NCI-H1105 (cell line): ENCODE data around the gene SUGP1.
"Not testable (repeated sequence)": the region's sequence is repeated elsewhere in the genome, so short reads cannot be mapped to it uniquely, and the experiment has no call there.

Experiments
- DNase-seq: peaks from one replicate; lab custom pipeline; 2025; lab: John Stamatoyannopoulos, UW

Gene SUGP1, protein sequence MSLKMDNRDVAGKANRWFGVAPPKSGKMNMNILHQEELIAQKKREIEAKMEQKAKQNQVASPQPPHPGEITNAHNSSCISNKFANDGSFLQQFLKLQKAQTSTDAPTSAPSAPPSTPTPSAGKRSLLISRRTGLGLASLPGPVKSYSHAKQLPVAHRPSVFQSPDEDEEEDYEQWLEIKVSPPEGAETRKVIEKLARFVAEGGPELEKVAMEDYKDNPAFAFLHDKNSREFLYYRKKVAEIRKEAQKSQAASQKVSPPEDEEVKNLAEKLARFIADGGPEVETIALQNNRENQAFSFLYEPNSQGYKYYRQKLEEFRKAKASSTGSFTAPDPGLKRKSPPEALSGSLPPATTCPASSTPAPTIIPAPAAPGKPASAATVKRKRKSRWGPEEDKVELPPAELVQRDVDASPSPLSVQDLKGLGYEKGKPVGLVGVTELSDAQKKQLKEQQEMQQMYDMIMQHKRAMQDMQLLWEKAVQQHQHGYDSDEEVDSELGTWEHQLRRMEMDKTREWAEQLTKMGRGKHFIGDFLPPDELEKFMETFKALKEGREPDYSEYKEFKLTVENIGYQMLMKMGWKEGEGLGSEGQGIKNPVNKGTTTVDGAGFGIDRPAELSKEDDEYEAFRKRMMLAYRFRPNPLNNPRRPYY

DNA sequence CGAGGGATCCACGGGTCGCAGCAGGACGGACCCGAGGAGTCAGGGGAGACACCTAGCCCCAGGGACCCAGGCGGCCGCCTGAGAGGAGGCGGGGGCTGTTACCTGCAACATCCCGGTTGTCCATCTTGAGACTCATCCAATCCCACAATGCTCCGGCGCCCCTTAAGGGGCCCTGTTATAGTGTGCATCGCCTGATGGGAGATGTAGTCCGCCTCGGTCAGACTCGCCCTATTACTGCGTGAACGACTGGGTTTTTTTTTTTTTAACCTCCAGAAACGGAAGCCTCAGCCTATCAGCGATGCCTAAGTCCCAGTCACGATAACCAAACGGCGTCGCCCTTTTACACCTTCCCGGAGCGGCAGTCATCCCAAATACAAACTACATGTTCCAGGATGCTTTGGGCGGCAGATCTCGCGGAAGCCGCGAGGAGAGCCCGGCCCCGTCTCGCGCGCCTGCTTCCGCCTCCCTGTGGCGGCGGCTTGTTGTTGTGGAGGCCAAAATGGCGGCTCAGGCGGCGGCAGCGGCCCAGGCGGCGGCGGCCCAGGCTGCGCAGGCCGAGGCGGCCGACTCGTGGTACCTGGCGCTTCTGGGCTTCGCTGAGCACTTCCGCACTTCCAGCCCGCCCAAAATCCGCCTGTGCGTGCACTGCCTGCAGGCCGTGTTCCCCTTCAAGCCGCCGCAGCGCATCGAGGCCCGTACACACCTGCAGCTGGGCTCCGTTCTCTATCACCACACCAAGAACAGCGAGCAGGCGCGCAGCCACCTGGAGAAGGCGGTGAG is at the start of gene SUGP1, which contains the start of gene MAU2:
Gene SUGP1 (minus strand): TSS at position 149 of the 780 bp plus-strand sequence. CDS start 13 bp downstream, at position 136.
Gene MAU2 (plus strand): TSS at position 469 of the 780 bp plus-strand sequence. CDS start 31 bp downstream, at position 500.
- peak; percentile 96 for DNase-seq

DNA sequence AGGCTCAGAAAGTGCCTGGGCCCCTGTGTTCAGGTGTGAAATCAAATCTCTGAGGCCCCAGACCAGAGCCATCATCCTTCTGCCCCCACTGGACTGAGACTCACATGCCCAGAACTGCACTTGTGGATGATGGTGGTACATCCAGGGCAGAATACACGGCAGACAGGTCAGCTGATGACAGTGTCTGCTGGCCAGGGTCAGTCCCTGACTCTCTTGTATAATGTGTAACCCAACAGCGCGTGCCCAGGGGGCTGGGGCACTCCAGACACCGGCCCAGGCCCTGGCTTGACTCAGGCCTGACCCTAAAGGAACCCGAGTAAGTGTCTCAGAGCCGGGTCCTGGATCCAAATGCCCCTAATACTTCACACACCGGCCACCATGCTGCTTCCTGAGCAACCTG is 47.8 kb upstream of the SUGP1 start:
- no peak for DNase-seq

DNA sequence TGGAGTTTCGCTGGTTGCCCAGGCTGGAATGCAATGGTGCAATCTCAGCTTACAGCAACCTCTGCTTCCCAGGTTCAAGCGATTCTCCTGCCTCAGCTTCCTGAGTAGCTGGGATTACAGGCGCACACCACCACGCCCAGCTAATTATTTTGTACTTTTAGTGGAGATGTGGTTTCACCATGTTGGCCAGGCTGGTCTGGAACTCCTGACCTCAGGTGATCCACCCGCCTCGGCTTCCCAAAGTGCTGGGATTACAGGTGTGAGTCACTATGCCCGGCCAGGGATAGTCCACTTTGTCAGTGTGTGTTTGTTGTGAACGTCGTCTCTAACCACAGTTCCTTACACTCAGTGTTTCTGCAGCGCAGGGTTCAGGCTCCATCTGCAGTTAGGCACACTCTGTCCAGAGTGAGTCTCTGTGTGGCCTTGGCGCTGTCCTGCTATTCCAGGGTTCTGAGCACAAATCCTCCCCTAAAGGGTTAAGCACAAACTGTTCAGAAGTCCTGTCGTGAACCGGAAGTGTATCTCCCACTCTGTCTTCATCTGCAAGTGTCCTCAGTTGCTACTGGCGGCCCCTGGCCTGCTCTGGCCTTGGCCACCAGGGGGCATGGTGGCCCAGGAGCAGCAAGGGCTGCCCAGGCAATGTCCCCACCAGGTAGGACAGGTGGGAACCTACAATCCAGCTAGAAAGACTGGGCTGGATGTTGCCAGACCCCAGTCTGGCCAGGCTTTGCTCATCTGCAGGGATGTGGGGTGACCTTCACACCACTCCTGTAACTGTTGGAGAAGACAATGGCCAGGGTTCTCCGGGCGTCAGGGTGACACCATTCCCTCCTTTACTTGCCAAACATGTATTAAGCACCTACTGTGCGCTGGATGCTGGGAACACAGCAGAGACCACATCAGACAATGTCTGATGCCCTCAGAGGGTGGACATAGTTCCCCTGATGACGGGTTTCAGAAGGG is 46.4 kb upstream of the SUGP1 start:
- DNase-seq, result peak; percentile 72

DNA sequence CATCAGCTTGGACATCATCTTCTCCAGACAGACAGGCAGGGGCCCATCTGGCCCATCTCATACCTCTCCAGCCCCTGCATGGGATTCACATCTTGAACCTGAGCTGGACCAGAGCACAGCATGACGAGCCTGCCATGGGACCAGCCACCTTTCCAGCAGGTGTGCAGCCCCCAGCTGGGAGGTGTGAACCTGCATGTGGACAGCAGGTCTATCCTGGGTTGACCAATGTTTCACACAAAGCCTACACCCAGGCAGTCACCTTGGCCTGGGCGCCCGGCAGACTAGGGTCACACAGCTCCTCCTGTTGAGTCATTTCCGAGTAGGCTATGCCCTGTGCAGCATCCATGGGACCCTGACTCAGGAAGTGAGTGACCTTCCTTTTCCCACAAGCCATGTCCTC is 41.8 kb upstream of the SUGP1 start:
- no peak for DNase-seq

DNA sequence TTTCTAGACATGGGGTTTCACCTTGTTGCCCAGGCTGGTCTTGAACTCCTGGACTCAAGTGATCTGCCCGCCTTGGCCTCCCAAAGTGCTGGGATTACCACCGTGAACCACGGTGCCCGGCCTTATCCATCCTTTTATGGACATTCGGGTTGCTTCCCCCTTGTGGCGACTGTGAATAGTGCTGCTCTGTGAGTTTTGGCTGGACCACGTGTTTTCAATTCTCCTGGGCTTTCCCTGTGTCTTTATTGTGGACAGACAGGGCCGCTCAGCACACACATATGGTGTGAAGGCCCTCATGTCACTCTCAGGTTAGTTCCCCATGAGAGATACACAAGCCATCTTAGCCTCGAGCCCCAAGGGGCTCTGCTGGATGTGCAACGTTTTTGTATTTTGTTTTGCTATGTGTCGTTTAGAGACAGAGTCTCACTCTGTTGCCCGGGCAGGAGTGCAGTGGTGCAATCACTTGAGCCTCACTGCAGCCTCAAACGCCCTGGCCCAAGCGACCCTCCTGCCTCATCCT is 40.8 kb upstream of the SUGP1 start:
- DNase-seq, result peak; percentile 74

DNA sequence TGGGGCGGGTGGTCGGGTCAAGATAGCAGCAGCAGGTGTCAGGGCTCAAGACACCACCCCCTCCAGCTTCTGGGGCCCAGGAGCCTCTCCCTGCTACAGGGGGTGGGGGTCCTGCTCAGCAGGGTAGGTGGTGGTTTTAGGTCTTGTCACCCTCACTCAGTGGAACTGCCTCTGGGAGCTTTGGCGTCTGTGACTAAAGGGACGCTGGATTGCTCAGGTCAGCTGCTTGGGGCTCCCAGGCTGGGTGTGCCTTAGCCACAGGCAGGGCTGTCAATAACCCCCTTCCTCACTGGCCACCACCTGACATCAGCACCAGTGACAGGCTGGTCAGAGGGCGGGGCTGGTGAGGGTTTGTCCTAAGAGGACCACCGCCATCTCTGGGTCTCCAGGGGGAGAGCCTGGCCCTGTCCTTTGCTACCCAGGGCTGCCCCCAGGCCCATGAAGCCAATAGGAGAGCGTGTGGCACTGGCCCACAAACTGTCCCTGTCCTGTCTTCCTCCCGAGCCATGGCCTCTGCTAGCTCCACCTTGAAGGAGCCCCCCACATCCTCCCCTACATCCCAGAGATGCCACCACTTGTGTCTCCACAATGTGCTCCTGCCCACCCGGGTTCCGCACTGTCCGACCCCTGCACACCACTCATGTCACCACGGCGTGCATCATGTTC is 36.7 kb upstream of the SUGP1 start:
- no peak for DNase-seq

DNA sequence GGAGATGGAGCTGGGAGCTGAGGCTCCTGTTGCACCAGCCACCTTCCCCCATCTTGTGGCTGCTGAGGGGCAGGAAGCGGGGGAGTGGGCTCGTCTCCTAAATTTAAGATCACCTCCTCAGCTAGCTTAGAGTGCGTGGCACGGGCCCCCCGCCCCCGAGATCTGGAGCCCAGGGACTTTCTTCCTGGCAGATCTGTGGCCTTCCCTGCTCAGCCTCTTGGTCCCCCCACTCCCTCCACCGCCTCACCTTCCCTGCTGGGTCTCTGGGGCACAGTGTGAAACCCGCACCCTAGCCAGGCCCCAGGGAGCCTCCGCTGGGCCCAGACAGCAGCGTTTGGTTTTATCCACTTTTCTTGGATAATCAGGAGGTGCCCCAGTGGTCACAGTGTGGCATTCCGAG is 36.2 kb upstream of the SUGP1 start:
- no peak for DNase-seq

DNA sequence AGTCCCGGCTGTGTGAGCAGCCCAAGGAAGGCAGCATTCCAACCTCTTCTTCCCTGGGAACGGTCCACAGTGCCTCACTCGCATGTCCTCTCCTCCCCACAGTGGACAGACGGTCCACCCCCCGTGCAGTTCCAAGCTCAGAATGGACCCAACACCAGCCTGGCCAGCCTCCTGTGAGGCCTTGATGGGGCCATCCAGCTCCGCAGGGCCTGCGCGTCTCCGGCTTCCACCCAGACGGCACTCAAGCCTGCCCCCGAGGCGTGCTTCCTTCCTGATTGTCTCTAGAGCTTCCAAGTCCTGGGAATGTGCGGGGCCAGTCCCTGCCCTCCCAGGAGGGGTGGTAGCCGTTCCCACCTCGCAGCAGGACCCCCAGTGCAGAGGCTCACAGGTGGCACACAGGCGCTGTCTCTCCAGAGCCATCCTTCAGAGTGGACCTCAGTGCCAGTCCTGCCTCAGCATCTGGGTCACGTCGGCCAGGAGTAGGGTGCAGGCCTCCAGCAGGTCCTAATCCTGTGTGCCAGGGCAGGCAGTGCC is 35.4 kb upstream of the SUGP1 start:
- no peak for DNase-seq

DNA sequence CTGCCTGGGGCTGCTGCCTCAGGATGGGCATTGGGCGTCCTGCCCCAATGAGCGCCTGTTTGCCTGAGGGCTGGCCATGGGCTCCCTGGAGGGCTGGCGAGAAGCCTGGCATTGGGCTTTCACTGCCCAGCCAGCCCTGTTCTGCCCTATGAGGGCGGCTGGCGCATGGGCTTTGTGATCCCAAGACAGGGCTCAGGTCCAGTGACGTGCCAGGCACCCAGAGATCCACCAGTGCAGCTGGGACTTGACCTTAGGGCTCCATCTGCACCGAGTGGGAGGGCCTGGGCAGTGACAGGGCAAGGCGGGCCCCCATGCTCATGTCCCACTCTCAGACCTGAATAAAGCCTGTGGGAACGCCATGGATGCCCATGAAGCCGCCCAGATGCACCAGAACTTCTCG is 34.6 kb upstream of the SUGP1 start:
- no peak for DNase-seq

DNA sequence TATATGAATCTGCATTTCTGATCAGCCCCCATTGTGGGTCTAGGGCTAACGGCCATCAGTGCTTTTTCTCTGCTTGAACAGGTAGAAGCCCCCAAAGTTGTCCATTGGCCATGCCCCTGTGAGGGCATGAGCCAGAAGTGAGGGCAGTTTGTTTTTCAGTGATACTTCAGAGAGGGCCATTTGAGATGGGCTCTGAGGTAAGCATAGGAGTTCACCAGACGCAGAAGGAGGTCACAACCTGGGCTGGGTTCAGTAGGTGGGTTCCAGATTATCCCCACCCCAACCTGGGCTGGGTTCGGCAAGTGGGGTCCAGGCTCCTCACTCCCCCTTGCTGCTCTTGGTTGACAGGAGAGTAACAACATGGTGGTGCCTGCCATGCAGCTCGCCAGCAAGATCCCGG is 33.7 kb upstream of the SUGP1 start:
- DNase-seq, result no peak

DNA sequence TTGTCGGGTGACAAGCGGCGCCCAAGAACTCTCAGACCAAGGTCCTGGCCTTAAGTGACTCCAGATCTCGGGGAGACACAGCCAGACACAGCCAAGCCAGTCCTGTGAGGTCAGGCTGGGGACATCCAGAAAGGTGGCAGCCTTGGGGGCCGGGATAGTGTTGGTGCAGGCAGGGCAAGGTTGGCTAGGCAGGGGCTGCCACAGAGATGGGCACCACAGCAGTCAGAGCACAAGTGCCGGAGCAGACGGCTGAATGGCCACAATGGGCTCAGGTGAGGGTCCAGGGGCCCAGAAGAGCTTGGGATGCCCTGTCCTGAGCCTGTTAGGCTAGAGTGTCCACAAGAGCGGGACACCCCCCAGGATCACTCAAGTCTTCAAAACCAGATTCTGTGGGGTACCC is 32.5 kb upstream of the SUGP1 start:
- DNase-seq, result no peak

DNA sequence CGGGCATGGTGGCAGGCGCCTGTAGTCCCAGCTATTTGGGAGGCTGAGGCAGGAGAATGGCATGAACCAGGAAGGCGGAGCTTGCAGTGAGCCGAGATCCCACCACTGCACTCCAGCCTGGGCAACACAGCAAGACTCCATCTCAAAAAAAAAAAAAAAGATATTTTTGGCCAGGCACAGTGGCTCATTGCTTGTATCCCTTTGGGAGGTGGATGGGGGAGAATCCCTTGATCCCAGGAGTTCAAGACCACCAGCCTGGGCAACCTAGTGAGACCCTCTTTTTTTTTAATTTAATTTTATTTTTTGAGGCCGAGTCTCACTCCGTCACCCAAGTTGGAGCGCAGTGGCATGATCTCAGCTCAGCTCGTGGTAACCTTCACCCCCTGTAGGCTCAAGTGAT is 30.4 kb upstream of the SUGP1 start:
- not testable (repeated sequence) for DNase-seq

DNA sequence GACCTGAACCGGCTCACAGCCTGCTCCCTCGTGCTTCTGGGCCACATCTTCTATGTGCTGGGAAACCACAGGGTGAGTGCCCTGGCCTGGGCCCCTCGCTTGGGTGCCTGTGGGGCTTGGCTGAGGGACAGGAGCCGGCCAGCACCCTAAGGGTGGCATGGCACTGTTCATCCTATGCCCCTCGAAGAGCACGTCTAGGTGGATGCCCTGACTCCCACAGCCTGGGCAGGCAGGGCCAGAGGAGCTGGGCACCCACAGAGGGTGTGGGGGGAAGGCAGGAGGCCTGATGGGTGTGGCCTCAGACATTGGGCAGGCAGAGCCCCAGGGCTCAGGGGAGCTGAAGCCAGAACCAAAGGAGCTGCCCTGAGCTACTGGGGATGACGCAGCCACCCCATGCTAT is 29.1 kb upstream of the SUGP1 start:
- DNase-seq, result no peak

DNA sequence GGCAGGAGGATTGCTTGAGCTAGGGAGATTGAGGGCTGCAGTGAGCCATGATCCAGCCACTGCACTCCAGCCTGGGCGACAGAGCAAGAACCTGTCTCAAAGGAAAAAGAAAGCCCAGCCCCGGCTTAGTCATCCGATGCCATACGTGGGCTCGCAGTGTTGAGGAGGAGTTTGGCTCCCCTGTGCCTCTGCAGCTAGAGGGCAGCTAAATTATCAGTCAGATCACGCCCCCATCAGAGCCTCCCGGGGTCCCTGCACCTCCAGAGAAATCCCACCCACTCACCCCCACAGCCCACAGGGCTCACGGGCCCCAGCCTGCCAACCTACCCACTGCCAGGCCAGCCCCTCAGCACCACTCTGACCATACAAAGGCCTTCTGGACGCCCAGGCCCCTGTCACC is 28.0 kb upstream of the SUGP1 start:
- no peak for DNase-seq

DNA sequence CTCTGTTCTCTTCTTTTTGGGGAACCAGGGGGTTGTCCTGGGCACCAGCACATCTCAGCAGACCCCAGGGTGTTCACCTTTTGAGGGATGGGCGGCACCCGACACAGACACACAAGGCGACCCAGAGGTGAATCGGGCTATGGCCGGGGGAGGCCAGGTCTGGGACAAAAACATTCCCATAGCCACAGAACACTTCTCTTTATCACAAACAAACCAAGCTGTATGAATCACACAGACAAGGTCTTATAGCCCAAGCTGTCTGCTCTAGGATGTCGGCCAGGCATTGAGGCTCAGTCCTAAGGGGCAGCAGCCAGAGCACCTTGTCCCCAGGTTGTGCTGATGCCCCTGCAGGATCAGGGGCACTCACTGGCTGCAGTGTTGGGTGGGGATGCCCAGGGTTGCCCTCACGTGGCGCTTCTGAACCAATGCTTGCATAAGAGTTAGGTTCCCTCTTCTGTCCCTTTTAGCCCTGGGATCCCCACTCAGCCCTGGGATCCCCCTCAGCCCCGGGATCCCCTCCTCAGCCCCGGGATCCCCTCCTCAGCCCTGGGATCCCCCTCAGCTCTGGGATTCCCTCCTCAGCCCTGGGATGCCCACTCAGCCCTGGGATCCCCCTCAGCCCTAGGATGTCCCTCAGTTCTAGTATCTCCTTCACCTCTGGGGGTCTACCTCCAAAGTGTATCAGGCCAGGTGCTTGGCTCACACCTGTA is 27.2 kb upstream of the SUGP1 start:
- DNase-seq, result no peak

DNA sequence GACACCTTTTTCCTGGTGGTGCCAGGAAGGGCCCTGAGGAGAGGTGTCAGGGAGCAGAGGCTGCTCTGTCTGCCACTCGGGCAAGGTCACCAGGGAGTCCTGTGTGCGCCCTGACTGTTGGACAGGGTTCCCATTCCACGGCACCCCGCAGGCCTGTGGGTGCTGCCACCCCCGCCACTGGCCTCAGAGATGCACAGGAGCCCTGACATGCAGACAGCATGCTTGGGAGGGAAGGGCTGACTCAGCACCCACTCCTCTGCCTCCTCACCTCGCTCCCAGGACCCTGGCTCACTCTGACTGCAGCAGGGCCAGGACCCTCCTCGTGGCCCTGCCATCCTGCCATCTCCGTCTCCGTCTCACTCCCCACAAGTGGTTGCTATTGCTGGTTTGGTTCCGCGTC is 25.7 kb upstream of the SUGP1 start:
- no peak for DNase-seq

DNA sequence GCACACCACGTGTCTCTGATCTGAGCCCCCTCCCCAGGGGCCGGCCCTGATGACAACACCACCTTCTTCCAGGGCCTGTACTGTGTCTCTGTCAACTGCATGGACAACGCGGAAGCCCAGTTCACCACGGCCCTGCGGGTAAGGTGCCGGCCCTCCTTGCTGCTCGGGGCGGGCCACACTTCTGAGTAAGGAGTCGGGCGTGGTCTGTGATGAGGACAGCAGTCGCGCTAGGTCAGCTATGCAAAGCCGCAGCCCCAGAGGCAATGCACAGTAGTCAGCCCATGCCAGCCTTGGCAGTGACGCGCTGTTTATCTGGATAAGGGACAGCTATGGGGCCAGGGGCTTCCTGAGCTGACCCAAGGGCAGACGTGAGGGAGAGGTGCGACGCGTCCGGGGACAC is 24.9 kb upstream of the SUGP1 start:
- no peak for DNase-seq

DNA sequence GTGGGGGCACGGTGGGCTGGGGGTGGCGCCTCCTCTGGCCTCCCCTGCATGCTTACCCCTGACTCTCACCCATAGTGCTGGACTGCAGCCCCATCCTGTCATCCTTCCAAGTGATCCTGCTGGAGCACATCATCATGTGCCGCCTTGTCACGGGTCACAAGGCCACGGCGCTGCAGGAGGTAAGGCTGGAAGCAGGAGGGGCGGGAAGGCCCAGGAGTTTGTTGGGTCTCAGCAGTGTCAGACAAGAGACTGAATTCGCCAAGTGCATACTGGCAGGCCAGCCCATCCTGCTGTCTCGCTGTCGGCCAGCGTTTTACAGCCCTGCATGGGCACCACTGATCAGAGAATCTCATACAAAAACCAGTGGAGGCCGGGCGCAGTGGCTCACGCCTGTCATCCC is 23.5 kb upstream of the SUGP1 start:
- DNase-seq, result no peak

DNA sequence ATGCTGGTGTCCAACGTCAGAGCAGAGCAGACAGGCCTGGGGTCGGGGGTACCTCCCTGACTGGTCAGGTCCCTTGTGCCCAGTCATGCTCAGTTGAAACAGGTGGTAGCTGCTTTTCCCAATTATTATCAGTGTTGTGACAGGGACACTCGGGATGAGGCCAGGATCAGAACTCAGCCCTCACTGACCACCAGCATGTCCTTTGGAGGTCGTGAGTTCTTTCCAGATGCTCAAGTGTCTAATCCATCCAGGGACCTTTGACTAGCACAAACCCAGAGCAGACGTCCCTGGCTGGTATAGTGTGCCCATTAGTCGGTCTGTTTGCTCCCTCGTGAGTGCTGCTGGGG is 22.7 kb upstream of the SUGP1 start:
- DNase-seq, result no peak
